ENCODE measurements around the gene RABL2A. TPM values are rescaled to one million over a fixed set of nuclear protein-coding genes. Genes with fewer than 3 reads are reported as not detected.
A peak's percentile ranks its signal among the peaks of the same experiment; 100 is the strongest.
"Not testable (repeated sequence)": the region's sequence is repeated elsewhere in the genome, so short reads cannot be mapped to it uniquely, and the experiment has no call there.

Gene RABL2A
- total RNA-seq, 2 experiments from 2014 or later = 12.0 to 12.5 TPM

GRCh38 chr2:113632849-113633345 is 5.8 kb downstream of the RABL2A start:
- DNase-seq; ATAC-seq; CTCF ChIA-PET; H3K4me3 Mint-ChIP-seq; H3K27ac Mint-ChIP-seq; H3K36me3 Mint-ChIP-seq (ENCODE audit: low read depth); POLR2A ChIA-PET; H3K27me3 Mint-ChIP-seq (ENCODE audit: low read depth); H3K9me3 Mint-ChIP-seq (ENCODE audit: insufficient read depth); H3K4me1 Mint-ChIP-seq (ENCODE audit: low read depth): not testable (repeated sequence)

GRCh38 chr2:113635358-113635757 is 8.3 kb downstream of the RABL2A start:
- H3K9me3 Mint-ChIP-seq (ENCODE audit: insufficient read depth); ATAC-seq; H3K27ac Mint-ChIP-seq; CTCF ChIA-PET; H3K4me1 Mint-ChIP-seq (ENCODE audit: low read depth); H3K27me3 Mint-ChIP-seq (ENCODE audit: low read depth); H3K36me3 Mint-ChIP-seq (ENCODE audit: low read depth); H3K4me3 Mint-ChIP-seq; POLR2A ChIA-PET; DNase-seq: not testable (repeated sequence)

- DNase-seq; H3K4me3 Mint-ChIP-seq; H3K36me3 Mint-ChIP-seq (ENCODE audit: low read depth); POLR2A ChIA-PET; H3K4me1 Mint-ChIP-seq (ENCODE audit: low read depth); CTCF ChIA-PET; H3K27me3 Mint-ChIP-seq (ENCODE audit: low read depth); H3K27ac Mint-ChIP-seq; ATAC-seq; H3K9me3 Mint-ChIP-seq (ENCODE audit: insufficient read depth): not testable (repeated sequence)
Measured at GRCh38 chr2:113636226-113636625, 9.2 kb downstream of the RABL2A start.

- CTCF ChIA-PET; H3K4me3 Mint-ChIP-seq; ATAC-seq; H3K36me3 Mint-ChIP-seq (ENCODE audit: low read depth); DNase-seq; H3K9me3 Mint-ChIP-seq (ENCODE audit: insufficient read depth); H3K27ac Mint-ChIP-seq; H3K4me1 Mint-ChIP-seq (ENCODE audit: low read depth); POLR2A ChIA-PET; H3K27me3 Mint-ChIP-seq (ENCODE audit: low read depth): not testable (repeated sequence)
Measured at GRCh38 chr2:113638084-113638483, 11.0 kb downstream of the RABL2A start.

GRCh38 chr2:113646217-113646616 is 19.2 kb downstream of the RABL2A start:
- DNase-seq; H3K9me3 Mint-ChIP-seq (ENCODE audit: insufficient read depth); H3K27ac Mint-ChIP-seq; CTCF ChIA-PET; POLR2A ChIA-PET; ATAC-seq; H3K4me3 Mint-ChIP-seq; H3K27me3 Mint-ChIP-seq (ENCODE audit: low read depth); H3K4me1 Mint-ChIP-seq (ENCODE audit: low read depth); H3K36me3 Mint-ChIP-seq (ENCODE audit: low read depth): not testable (repeated sequence)

- H3K36me3 Mint-ChIP-seq (ENCODE audit: low read depth); POLR2A ChIA-PET; DNase-seq: not testable (repeated sequence)
Measured at GRCh38 chr2:113650834-113651815, 24.1 kb downstream of the RABL2A start.

GRCh38 chr2:113652599-113652998 is 25.5 kb downstream of the RABL2A start:
- H3K9me3 Mint-ChIP-seq (ENCODE audit: insufficient read depth); H3K27ac Mint-ChIP-seq; DNase-seq; H3K4me1 Mint-ChIP-seq (ENCODE audit: low read depth); H3K27me3 Mint-ChIP-seq (ENCODE audit: low read depth); H3K4me3 Mint-ChIP-seq; POLR2A ChIA-PET; H3K36me3 Mint-ChIP-seq (ENCODE audit: low read depth); ATAC-seq: not testable (repeated sequence)
- CTCF ChIA-PET = interaction anchor here (0.7 kb wide), 1 partner anchor 47 kb away, joined by 3 read pairs; no protein-coding TSS in a partner anchor

More at GRCh38 chr2:113650834-113651815, 24.1 kb downstream of the RABL2A start:
- ATAC-seq; H3K27me3 Mint-ChIP-seq (ENCODE audit: low read depth); H3K27ac Mint-ChIP-seq; H3K9me3 Mint-ChIP-seq (ENCODE audit: insufficient read depth); H3K4me1 Mint-ChIP-seq (ENCODE audit: low read depth); H3K4me3 Mint-ChIP-seq; CTCF ChIA-PET: not testable (repeated sequence)

- ATAC-seq; H3K9me3 Mint-ChIP-seq (ENCODE audit: insufficient read depth); H3K36me3 Mint-ChIP-seq (ENCODE audit: low read depth); DNase-seq; CTCF ChIA-PET; H3K27ac Mint-ChIP-seq; POLR2A ChIA-PET; H3K4me1 Mint-ChIP-seq (ENCODE audit: low read depth): not testable (repeated sequence)
- Mint-ChIP-seq H3K27me3 (ENCODE audit: low read depth) (peaks cover 11% of the 10 kb centered on the region), H3K4me3 (peak overlapping the region; percentile 45)
Measured at GRCh38 chr2:113656031-113656624, 29.1 kb downstream of the RABL2A start.

GRCh38 chr2:113657735-113658134 is 30.7 kb downstream of the RABL2A start:
- POLR2A ChIA-PET; ATAC-seq; H3K4me1 Mint-ChIP-seq (ENCODE audit: low read depth); H3K27ac Mint-ChIP-seq; H3K36me3 Mint-ChIP-seq (ENCODE audit: low read depth); H3K4me3 Mint-ChIP-seq; DNase-seq; CTCF ChIA-PET; H3K9me3 Mint-ChIP-seq (ENCODE audit: insufficient read depth): not testable (repeated sequence)
- peaks cover 11% of the 10 kb centered on the region for H3K27me3 Mint-ChIP-seq (ENCODE audit: low read depth)

GRCh38 chr2:113663285-113664060 is 36.4 kb downstream of the RABL2A start:
- H3K36me3 Mint-ChIP-seq (ENCODE audit: low read depth); H3K27ac Mint-ChIP-seq; DNase-seq; POLR2A ChIA-PET; H3K4me1 Mint-ChIP-seq (ENCODE audit: low read depth); H3K9me3 Mint-ChIP-seq (ENCODE audit: insufficient read depth); ATAC-seq; CTCF ChIA-PET; H3K27me3 Mint-ChIP-seq (ENCODE audit: low read depth); H3K4me3 Mint-ChIP-seq: not testable (repeated sequence)

GRCh38 chr2:113664761-113665533 is 37.9 kb downstream of the RABL2A start:
- DNase-seq; H3K27ac Mint-ChIP-seq; H3K27me3 Mint-ChIP-seq (ENCODE audit: low read depth); POLR2A ChIA-PET; H3K4me3 Mint-ChIP-seq; H3K4me1 Mint-ChIP-seq (ENCODE audit: low read depth); CTCF ChIA-PET; H3K9me3 Mint-ChIP-seq (ENCODE audit: insufficient read depth); ATAC-seq; H3K36me3 Mint-ChIP-seq (ENCODE audit: low read depth): not testable (repeated sequence)
